ENCODE measurements around the gene DIRAS1.
A peak's percentile ranks its signal among the peaks of the same experiment; 100 is the strongest.

DNA sequence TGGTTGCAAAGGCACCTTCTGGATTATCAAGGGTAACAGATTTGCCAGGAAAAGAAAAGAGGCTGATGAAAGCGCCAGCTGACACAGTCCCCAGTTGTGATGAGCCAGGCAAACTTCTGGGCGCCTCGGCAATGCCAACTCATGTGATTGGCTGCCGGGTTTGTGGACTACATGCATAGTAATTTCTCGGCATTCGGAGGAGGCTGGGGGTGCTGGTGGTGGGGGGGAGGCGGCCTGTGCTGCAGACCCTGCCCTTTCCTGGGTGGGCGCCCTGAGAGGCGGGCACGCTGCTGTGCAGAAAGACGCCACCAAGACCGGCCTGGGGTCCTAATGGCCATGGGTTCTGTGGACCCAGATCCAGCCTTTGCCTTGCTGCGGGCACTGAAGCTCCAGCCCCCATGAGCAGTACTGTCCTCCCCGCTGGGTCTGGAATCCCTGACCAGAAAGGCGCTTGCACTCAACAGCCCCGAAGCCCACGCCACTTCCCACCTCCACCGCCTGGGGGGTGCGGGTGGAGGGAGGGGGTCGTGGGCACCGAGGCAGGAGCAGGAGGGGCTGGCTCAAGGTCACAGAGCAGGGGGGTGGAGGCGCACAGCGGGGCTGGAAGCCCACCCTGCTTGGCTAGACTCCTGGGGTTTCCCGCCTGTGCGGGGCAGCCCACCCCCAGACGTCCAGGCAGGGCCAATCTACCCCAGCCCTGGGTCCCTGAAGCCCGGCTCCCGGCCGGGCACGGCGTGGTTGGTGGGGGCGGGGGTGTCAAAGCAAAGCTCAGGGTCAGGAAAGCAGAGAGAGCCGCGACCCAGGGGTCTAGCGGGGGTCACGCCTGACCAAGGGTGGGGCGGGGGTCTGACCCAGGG, 1.0 kb downstream of the DIRAS1 start:
- no peak; the same call in 1 of the 2 replicates for TF ChIP-seq RBBP5 (IDR thresholded peaks at IDR 0.05; ENCODE audit: borderline replicate concordance, low read depth, low read length)
- no peak for TF ChIP-seq POLR2A (IDR thresholded peaks at IDR 0.05; ENCODE audit: control extremely low read depth in 1 of 2, low read depth in 2 of 2, low read length in 2 of 2)
- TF ChIP-seq, protein P1, sequence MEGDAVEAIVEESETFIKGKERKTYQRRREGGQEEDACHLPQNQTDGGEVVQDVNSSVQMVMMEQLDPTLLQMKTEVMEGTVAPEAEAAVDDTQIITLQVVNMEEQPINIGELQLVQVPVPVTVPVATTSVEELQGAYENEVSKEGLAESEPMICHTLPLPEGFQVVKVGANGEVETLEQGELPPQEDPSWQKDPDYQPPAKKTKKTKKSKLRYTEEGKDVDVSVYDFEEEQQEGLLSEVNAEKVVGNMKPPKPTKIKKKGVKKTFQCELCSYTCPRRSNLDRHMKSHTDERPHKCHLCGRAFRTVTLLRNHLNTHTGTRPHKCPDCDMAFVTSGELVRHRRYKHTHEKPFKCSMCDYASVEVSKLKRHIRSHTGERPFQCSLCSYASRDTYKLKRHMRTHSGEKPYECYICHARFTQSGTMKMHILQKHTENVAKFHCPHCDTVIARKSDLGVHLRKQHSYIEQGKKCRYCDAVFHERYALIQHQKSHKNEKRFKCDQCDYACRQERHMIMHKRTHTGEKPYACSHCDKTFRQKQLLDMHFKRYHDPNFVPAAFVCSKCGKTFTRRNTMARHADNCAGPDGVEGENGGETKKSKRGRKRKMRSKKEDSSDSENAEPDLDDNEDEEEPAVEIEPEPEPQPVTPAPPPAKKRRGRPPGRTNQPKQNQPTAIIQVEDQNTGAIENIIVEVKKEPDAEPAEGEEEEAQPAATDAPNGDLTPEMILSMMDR (IDR thresholded peaks at IDR 0.05; ENCODE audit: control extremely low read depth in 1 of 3, insufficient read depth in 1 of 3, low read depth in 1 of 3, low read length in 3 of 3) = no peak
- no peak for TF ChIP-seq POLR2AphosphoS5 (IDR thresholded peaks at IDR 0.05; ENCODE audit: low read depth, low read length)
- TF ChIP-seq POU5F1 (IDR thresholded peaks at IDR 0.05; ENCODE audit: low read depth, low read length) = no peak
- no peak for TF ChIP-seq EP300 (IDR thresholded peaks at IDR 0.05; ENCODE audit: borderline replicate concordance in 1 of 2, low read depth in 2 of 2, low read length in 2 of 2)
- no peak for TF ChIP-seq CBX8 (IDR thresholded peaks at IDR 0.05; ENCODE audit: borderline replicate concordance, low read depth, low read length)
- no peak for TF ChIP-seq CHD2 (IDR thresholded peaks at IDR 0.05; ENCODE audit: low read length)
- no peak for TF ChIP-seq YY1 (IDR thresholded peaks at IDR 0.05; ENCODE audit: low read depth, low read length)
- peak; percentile 43 for TF ChIP-seq ASH2L (IDR thresholded peaks at IDR 0.05; ENCODE audit: low read length)
- TF ChIP-seq SIN3A (conservative IDR thresholded peaks at IDR 0.05 in 1 of 2, IDR thresholded peaks at IDR 0.05 in 1 of 2; ENCODE audit: low read depth in 1 of 2, low read length in 2 of 2) = peak in 1 of 2 experiments; percentile 22; a peak in 1 of 4 replicates
- TF ChIP-seq KDM1A (IDR thresholded peaks at IDR 0.05; ENCODE audit: borderline replicate concordance, low read length) = no peak
- no peak for TF ChIP-seq RFX5 (IDR thresholded peaks at IDR 0.05; ENCODE audit: borderline replicate concordance, low read depth, low read length)
- no peak for TF ChIP-seq CBX5 (IDR thresholded peaks at IDR 0.05; ENCODE audit: low read depth, low read length)

Measured in H1 (cell line).